Cerebellar nuclear complex (tissue), 1 donor: ENCODE measurements around the gene BCL2L1.

Experiments
- DNase-seq, 2 experiments: peaks; one replicate each; lab custom pipeline; 2025; lab: John Stamatoyannopoulos, UW

BCL2L1 gene

GRCh38 chr20:31691646-31692275, 30.9 kb downstream of the BCL2L1 start:
- no peak for DNase-seq

- DNase-seq, result no peak
Observed at GRCh38 chr20:31690124-31690666, 32.5 kb downstream of the BCL2L1 start.

GRCh38 chr20:31689141-31689540, 33.5 kb downstream of the BCL2L1 start:
- no peak for DNase-seq

- no peak for DNase-seq
Observed at GRCh38 chr20:31687777-31688176, 34.9 kb downstream of the BCL2L1 start.

- no peak for DNase-seq
Observed at GRCh38 chr20:31685853-31686643, 36.6 kb downstream of the BCL2L1 start.

- DNase-seq, result peak in 1 of 2 experiments; percentile 46
Observed at GRCh38 chr20:31684153-31685015, 38.3 kb downstream of the BCL2L1 start.

- no peak for DNase-seq
Observed at GRCh38 chr20:31682927-31683326, 39.7 kb downstream of the BCL2L1 start.

GRCh38 chr20:31682352-31682751, 40.3 kb downstream of the BCL2L1 start:
- no peak for DNase-seq

- DNase-seq, result no peak
Observed at GRCh38 chr20:31681769-31682168, 40.9 kb downstream of the BCL2L1 start.

- no peak for DNase-seq
Observed at GRCh38 chr20:31681128-31681727, 41.4 kb downstream of the BCL2L1 start.

- DNase-seq, result no peak
Observed at GRCh38 chr20:31680286-31681127, 42.2 kb downstream of the BCL2L1 start.

- DNase-seq, result no peak
Observed at GRCh38 chr20:31679357-31680285, 43.0 kb downstream of the BCL2L1 start.

- DNase-seq, result no peak
Observed at GRCh38 chr20:31678389-31679356, 44.0 kb downstream of the BCL2L1 start.

- DNase-seq, result no peak
Observed at GRCh38 chr20:31677553-31678260, 45.0 kb downstream of the BCL2L1 start.

- no peak for DNase-seq
Observed at GRCh38 chr20:31676609-31676989, 46.1 kb downstream of the BCL2L1 start.

GRCh38 chr20:31675828-31676608, 46.6 kb downstream of the BCL2L1 start:
- DNase-seq, result no peak
